Omental fat pad (tissue), 4 donors: ENCODE results near the gene PAN3. TPM values are rescaled to one million over a fixed set of nuclear protein-coding genes. Genes with fewer than 3 reads are reported as not detected.

Experiments
- ATAC-seq: fragments of 150-250 bp; one replicate; pipeline ENCODE4 v1.9.1; 2016; ENCODE audit warnings: mild to moderate bottlenecking, moderate library complexity; ENCODE audit not compliant: low FRiP score
- DNase-seq: peaks from one replicate; pipeline ENCODE4 v3.0.0-alpha.2; 2019; ENCODE audit warnings: low spot score
- CTCF ChIP-seq, 3 donors: fragments of 450-650 bp; IDR thresholded peaks; one replicate each; pipeline ENCODE4 v1.5.1; 2016 to 2017; ENCODE audit warnings: antibody characterized with exemption in 3 of 3, mild to moderate bottlenecking in 3 of 3, moderate library complexity in 2 of 3
- total RNA-seq, 4 donors: library from RNA; depleted of rRNA; stranded (reverse); fragments of >200 nt; gene quantifications; one replicate each; pipeline ENCODE4 v1.1.0, GENCODE V29; 2016

PAN3 gene
- total RNA-seq, 4 donors from 2014 or later: 28.5 to 59.0 (median 29.5) TPM

- TF ChIP-seq CTCF (IDR thresholded peaks at IDR 0.05): no peak
- DNase-seq: no peak
- ATAC-seq: no peak
These were observed 80.3 kb downstream of the PAN3 start for GRCh38 chr13:28218679-28219078.

DNA sequence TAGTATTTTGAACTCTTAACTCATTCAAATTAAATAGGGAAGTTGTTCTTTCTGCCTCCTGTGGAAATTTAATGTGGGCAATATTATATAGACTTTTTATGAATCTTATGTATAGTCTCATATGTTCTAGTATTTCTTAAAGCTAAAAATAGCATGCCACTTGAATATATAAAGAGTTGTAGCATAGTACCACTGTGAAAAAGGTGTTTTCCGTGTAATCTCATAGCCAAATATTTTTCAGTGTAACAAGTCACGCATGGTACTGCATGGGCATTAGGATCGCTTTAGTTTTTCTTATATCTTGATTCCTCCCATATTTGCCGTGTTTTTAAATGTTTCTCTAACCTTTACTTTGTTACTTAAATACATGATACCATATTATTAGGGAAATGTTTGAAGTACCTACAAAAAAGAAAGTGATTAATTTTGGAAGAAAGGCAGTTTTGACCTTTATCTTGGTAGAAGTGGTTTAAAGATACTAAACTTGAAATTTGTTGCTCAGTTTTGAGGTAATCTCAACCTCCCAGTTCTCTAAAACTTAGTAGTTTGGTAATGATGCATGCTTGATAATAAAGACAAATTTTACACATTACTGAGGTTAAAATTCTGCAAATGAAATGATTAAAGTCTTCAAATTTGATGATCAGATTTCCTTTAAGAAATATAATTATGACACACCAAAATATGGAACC lies 81.2 kb downstream of the PAN3 start:
- DNase-seq (no peak), ATAC-seq (no peak)
- TF ChIP-seq CTCF (IDR thresholded peaks at IDR 0.05): no peak

GRCh38 chr13:28220166-28220565 lies 81.8 kb downstream of the PAN3 start:
- no peak for ATAC-seq
- no peak for DNase-seq
- TF ChIP-seq CTCF (IDR thresholded peaks at IDR 0.05): no peak

GRCh38 chr13:28229522-28230411 lies 91.4 kb downstream of the PAN3 start:
- ATAC-seq (no peak), DNase-seq (no peak)
- TF ChIP-seq CTCF (IDR thresholded peaks at IDR 0.05): no peak

DNA sequence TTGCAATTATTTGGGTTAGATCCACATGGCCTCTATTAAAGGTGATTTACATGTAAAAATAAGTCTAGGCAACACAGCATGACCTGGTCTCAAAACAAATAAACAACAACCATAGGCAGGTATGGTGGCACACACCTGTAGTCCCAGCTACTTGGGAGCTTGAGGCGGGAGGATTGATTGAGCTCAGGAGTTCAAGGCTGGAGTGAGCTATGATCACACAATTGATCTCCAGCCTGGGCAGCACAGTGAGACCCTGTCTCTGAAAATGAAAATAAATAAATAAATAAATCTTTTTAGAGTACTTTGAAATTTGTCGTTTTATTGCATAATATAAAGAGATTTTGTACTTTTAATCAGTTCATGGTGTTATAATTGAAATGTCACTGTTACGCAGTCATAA lies 93.3 kb downstream of the PAN3 start:
- TF ChIP-seq CTCF (IDR thresholded peaks at IDR 0.05): no peak
- ATAC-seq: no peak
- no peak for DNase-seq

DNA sequence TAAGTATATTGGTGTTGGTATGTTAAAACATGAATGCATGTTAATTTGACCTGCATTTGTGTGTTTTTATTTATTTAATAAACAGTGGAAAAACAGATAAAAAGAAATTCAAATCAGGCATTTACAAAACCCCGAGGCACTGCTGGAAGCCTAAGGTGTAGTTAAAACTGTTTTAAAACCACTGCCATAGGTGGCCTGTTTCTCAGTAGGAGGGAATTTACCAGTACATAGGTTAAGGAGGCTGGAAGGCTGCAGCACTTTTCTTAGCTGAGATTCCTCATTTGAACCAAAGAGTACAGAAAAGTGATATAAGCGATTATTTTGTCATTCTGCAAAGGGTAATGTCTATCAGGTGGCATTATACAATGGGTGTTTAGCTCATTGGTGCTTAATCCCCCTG lies 99.6 kb downstream of the PAN3 start:
- TF ChIP-seq CTCF (IDR thresholded peaks at IDR 0.05): no peak
- ATAC-seq: no peak
- DNase-seq: no peak
